ENCODE measurements around the gene TNFSF15.

The TNFSF15 gene

DNA sequence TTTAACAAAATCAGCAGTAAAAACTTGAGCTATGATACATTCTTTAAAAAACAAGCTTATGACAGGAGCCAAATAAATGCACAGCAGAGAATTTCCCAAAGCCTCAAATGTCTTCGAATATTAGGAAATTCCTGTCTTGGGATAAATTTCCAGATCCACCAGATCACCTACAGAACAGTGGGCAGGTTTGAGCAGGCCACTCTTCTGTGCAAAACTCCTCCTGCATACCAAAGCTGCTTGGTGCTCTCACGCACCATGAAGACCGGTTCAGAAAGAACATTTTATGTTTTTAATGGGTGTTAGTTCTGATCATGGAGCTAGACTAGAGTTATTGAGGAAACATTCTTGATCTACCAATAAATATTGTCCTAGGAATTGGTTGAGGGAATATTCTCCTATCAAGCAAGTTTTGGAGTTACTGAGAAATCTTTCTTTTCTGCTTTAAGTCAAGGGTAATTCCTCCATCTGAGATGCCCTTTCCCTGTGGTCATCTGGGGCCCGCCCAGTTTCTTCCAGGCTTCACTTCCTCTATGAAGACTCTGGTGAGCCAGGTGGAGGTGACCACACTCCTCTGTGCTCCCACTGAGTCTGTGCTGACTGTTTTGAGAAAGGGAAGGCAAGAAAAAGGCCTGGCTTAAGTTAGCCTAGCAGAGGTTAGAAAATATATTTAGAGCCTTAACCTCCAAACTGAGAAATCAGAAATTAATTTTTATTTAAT, 17.9 kb downstream of the TNFSF15 start:
- DNase-seq (ENCODE audit: low spot score), result no peak

- no peak for DNase-seq (ENCODE audit: low spot score)
Observed at GRCh38 chr9:114787214-114787613, 18.6 kb downstream of the TNFSF15 start.

DNA sequence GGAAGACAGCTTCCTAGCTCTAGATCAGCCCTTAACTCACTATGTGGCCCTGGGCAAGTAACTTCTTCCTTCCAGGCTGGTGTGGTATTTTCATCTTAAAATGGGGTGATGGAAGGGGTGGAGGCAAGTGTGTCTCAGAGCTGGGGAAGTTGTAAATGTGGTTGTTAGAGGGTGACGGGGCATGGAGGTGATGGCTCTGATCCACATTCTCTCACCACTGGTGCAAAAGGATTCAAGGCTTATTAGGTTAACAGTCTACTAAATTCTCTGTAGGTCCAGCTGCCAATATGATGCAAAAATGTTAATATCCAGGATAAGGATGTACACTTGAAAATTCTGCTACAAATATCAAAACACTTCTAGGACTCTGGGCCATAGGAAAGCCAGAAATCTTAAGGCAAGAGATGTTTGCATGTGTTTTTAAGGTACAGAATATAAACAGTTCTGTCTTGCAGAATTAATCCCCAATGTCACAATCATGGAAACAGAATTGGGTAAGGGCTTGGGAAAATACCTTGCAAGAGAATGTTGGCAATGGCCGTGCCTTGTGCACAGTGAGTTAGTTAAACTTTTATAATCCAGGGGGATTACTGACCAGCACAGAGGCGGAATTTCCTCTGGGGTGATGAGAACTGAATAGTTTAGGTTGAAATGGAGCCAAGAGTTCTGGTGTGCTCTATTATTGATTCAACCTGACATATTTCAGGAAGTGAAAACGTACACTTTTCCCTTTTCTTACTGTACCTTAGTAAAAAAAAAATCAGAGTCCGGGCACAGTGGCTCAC, 19.8 kb downstream of the TNFSF15 start:
- DNase-seq (ENCODE audit: low spot score), result no peak

- DNase-seq (ENCODE audit: low spot score), result no peak
Observed at GRCh38 chr9:114784721-114785279, 21.0 kb downstream of the TNFSF15 start.

GRCh38 chr9:114782586-114782985, 23.3 kb downstream of the TNFSF15 start:
- no peak for DNase-seq (ENCODE audit: low spot score)

- DNase-seq (ENCODE audit: low spot score), result no peak
Observed at GRCh38 chr9:114779352-114779845, 26.4 kb downstream of the TNFSF15 start.

GRCh38 chr9:114777821-114778609, 27.8 kb downstream of the TNFSF15 start:
- DNase-seq (ENCODE audit: low spot score), result no peak

DNA sequence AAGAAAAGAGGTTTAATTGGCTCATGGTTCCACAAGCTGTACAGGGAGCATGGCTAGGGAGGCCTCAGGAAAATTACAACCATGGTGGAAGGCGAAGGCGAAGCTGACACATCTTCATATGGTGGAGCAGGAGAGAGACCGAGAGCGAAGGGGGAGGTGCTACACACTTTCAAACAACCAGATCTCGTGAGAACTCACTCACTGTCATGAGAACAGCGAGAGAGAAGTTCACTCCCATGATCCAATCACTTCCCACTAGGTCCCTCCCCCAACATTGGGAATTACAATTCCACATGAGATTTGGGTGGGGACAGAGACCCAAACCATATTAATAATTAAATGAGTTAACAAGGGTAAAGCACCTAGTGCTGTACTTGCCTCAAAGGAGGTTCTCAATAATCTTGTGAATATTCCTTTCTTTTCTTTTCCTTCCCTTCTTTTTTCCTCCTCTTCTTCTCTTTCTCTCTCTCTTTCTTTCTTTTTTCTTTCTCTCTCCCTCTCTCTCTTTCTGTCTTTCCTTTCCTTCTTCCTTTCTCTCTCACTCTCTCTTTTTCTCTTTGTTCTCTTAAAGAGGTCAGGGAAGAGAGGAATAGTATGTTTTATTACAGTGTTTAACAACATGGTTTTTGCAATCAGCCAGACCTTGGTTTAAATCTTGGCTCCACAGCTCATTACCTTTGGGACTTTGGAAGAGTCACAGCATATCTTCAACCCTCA, 29.0 kb downstream of the TNFSF15 start:
- no peak for DNase-seq (ENCODE audit: low spot score)

DNA sequence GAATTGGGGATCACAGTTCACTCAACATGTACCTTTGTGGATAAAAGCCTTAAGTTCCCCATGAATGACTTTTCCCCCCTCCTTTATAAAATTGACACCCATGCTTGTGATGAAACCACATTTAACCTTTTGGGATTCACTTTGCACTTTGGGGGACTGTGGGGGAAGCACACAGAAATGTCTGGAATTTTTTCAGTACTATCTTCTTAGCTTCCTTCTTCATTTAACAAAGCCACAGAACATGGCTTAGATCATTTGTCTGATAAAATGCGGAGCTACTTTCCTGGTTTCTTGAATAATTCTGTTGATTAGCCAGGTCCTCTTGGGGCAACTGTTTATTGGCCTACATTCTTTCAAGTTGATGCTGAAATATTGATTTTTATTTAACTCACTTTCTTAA, 29.9 kb downstream of the TNFSF15 start:
- no peak for DNase-seq (ENCODE audit: low spot score)

DNA sequence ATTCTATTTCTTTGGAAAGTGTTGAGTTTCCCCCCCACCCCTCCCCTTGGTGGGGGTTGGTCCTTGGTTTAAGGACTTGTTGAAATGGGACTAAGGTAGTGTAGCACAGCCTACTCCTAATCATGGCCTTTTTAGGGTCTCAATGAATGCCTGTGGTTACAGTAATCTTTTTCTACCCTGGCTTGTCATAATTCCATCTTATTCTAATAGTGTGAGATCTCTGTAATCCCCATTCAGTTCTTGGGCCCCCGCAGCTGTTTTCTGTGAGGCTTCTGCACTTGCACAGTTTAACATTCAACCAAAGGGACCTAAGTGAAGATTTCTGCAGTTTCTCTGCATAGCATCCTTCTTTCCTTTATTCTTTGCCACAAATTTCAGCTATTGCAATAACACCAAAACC, 30.7 kb downstream of the TNFSF15 start:
- no peak for DNase-seq (ENCODE audit: low spot score)

DNA sequence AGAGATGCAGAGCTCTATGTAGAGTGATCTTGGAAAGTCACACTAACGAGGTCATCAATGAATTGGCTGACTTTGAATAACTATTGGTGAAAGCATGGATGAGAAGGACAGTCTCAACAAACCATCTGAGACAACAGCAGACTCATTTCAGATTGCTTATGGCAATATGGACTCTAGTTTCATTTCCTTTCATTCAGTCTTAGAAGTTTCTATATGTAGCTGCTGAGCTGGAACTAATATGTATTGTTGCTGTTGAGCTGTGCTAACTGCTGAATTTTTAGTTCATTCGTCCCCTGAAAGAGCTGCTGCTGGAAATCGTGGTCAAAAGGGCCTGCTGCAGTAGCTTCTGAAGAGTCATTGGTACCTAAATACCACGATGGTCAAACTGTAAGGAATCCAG, 31.3 kb downstream of the TNFSF15 start:
- DNase-seq (ENCODE audit: low spot score), result no peak

GRCh38 chr9:114771889-114772288, 34.0 kb downstream of the TNFSF15 start:
- no peak for DNase-seq (ENCODE audit: low spot score)

- no peak for DNase-seq (ENCODE audit: low spot score)
Observed at GRCh38 chr9:114770991-114771390, 34.8 kb downstream of the TNFSF15 start.

DNA sequence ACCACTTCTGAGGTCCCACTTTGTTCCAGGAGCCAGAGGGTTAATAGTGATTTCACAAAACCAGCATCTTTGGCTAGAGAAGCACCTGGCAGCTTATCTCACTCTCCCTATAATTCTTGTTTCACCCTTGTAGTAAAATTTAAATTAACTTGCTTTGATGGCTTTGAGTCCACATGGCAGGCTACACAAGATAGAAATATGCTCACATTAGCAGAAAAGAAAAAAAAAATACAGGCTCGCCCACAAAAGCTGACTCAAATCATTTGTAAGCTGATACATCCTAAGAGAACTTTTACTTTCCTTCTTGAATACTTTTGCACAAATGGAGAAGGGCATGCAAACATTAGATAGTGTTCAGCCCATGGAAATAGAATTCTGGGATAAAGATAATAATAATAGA, 36.2 kb downstream of the TNFSF15 start:
- DNase-seq (ENCODE audit: low spot score), result no peak

- no peak for DNase-seq (ENCODE audit: low spot score)
Observed at GRCh38 chr9:114763220-114763619, 42.6 kb downstream of the TNFSF15 start.

- no peak for DNase-seq (ENCODE audit: low spot score)
Observed at GRCh38 chr9:114761523-114761922, 44.3 kb downstream of the TNFSF15 start.

GRCh38 chr9:114759512-114760341, 46.1 kb downstream of the TNFSF15 start:
- DNase-seq (ENCODE audit: low spot score), result no peak

- no peak for DNase-seq (ENCODE audit: low spot score)
Observed at GRCh38 chr9:114757984-114758383, 47.9 kb downstream of the TNFSF15 start.

DNA sequence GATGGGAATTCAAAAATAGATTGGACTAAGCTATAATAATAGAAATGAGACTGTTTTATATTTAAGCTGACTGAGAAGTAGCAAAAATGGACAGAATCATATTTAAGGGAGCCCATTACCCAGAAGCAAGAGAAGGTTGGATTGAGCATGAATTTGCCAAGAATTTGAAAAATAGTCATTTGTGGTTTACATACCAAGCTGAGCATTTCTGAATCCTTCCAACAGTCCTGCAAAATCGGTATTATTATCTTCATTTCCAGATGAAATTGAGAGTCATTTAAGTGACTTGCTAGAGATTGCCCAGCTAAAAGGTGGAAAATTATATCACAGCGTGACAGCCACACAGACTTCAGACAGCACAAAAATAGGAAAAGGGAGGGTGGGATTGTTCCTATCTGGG, 48.4 kb downstream of the TNFSF15 start:
- no peak for DNase-seq (ENCODE audit: low spot score)

- no peak for DNase-seq (ENCODE audit: low spot score)
Observed at GRCh38 chr9:114756920-114757319, 48.9 kb downstream of the TNFSF15 start.

DNA sequence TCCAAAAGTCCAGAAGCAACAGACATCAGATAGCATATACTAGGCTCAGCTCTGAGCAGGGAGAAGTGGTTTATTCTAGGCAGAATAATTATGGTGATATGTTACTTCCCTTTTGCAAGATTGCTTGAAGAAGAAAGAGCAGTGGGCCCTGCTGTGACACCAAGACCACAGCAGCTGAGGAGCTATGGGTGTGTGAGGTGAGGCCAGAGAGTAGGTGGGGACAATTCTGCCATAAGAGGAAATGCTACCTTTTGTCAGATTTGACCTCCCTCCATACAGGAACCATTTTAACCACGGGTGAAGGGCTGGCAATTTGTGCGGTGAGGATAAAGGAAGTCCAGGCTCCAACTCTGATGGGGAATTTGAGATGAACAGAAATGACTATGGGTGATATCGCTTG, 51.3 kb downstream of the TNFSF15 start:
- DNase-seq (ENCODE audit: low spot score), result no peak
